Stimulated activated CD8-positive, alpha-beta memory T cell treated with anti-CD3 and anti-CD28 coated beads, Interleukin-7, amount 100 ng/mL, for 24 hours (primary cell): ENCODE measurements around the gene AGXT2.
"Not testable (repeated sequence)": the region's sequence is repeated elsewhere in the genome, so short reads cannot be mapped to it uniquely, and the experiment has no call there.

ENCODE experiments used
- DNase-seq: peaks from one replicate; pipeline ENCODE4 v3.0.0-alpha.2; 2020; ENCODE audit warnings: low read depth

AGXT2 gene

DNA sequence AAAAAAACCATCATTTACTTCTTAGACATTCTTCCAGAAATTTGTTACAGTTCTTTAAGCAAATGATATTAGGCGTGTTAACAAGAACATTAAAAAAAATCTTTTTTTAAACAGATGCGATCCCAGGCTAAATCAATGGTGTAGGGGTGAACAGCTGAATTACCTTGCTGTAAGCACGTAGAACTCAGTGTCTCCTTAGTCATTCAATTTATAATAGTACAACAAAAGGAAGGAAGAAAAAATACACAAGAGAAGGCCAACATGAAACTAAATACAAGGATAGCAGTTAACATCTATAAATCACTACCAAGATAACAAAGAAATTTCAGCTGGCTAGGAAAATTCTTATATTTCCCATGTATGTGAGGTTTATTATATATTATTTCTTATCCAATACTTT, 35.4 kb downstream of the AGXT2 start:
- no peak for DNase-seq

GRCh38 chr5:35010676-35011075, 37.1 kb downstream of the AGXT2 start:
- no peak for DNase-seq

- DNase-seq, result no peak
These were observed 38.1 kb downstream of the AGXT2 start for GRCh38 chr5:35009657-35010056.

DNA sequence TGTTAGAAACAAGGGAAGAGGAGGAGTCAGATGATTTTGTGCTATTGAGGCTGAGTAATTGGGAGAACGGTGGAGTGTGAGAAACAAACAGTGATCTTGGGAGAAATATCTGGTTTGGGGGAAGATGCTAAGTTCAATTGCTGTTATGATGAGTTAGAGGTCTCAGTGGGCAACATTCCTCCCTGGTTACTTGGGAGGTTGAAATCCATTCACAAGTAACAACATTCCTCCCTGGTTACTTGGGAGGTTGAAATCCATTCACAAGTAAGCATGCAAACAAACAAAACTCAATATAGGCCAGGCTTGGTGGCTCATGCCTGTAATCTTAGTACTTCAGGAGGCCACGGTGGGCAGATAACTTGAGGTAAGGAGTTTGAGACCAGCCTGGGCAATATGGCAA, 38.7 kb downstream of the AGXT2 start:
- no peak for DNase-seq

DNA sequence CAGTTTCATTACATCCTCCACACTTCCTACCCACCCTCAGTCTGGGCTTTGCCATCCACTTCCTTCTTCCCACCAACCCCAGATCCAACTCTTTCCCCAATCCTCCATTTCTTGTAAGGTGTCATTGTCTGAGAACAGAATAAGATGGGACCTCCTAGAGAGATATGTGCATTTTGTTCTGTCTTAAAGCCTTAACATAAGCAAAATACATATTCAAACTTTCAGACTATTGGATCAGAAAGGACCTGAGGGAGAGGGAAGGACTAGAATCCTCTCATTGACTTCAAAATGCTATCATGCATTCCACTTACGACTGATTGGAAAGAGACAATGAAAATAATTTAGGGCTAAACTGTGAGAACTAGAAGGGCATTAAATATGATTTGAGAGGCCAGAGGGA, 43.0 kb downstream of the AGXT2 start:
- DNase-seq, result no peak

DNA sequence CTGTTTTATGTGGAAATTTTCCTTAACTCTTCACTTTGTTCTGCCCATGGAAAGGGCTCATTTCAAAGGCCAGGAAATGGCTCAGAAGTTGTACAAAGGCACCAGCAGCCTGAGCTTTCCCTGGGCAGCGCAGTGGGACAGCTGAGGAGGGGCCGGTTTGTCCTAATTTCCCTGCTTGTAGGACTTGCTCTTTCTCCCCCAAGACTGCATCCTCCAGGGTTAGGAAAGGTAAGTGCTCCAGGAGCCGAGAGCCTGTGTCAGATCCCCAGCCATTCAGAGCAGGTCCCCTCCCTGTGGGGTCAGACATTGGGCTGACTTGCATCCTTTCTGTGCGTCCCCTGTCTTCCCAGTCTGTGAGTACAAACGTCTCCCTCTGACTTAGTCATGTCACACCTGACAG, 43.5 kb downstream of the AGXT2 start:
- DNase-seq, result no peak

- DNase-seq, result peak; percentile 18
These were observed 44.5 kb downstream of the AGXT2 start for GRCh38 chr5:35003018-35003957.

GRCh38 chr5:35002459-35002858, 45.3 kb downstream of the AGXT2 start:
- DNase-seq, result no peak

DNA sequence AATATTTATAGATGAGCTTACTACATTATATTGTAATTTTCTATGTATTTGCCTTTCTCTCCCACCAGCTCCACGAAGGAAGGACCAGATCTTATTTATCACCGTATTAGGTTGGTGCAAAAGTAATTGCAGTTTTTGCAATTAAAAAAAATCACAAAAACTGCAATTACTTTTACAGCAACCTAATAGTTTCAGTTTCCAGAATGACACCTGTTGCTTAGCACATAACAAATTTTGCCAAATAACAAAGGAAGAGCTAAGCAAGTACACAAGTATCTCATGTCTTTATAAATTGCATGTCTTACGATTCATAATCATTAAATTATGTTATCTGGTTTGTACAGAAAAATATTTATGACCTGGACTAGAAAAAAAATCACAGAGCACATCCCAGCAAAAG, 45.9 kb downstream of the AGXT2 start:
- no peak for DNase-seq

DNA sequence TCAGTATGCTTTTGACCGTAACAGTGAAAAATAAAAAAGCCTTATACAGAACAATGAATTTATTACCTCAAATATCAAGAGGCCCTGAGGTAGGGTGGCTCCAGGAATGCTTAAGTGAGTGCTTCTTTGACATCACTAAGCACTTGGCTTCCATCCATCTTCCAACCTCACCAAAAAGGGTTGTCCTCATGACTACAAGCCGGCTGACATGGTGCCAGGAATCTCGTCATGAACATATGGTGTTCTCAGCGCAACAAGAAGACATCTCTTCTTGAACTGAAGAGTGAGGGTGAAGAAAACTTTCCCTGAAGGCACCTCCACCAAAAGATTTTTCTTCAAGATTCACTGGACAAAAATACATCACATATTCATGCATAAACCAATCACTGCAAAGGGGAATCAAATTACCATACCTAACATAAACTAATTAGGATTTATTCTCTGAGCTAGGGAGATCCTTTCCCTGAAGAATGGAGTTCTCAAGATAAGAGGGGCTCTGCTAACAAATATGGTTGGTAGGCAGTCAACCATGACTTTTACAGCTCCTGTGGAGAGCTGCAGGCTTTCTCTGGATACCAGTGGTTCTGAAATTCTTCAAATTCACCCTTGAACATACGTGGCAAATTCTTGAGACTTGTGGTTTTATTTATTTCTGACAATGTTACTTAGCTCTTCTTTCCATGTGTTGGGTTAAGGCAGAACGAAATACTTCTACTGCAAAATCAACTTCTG, 49.5 kb downstream of the AGXT2 start:
- DNase-seq, result no peak

DNA sequence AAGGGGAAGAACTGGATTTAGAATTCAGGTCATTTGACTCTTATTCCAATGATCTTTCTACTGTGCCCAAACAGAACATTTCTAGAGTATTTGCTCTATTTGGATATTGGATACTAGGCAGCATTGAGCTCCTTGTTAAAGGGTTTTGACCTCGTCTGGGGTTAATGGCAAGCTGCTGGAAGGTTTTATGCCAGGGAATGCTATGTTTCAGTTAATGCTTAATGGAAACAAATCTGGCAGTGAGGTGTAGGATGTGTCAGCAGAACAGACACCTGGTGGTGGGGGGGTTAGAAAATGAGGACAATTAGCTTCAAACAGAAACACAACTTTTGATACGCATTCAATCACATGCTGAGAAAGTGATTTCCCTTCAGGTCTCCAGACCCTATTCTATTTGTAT, 51.5 kb downstream of the AGXT2 start:
- DNase-seq, result no peak

DNA sequence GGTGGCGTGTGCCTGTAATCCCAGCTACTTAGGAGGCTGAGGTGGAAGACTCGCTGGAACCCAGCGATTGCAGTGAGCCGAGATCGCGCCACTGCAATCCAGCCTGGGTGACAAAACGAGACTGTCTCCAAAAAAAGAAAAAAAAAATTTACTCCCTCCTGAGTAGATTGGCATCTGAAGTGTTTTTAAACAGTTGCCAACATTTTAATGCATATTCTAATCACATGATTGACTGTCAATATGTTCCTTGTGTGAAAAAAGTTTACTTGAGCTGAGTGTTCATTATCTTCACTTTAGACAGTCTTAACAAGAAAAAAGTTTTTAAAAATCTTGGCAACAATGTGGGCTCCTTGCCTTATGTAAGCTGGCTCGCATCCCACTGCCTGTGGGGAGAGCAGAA, 53.8 kb downstream of the AGXT2 start:
- DNase-seq, result no peak

DNA sequence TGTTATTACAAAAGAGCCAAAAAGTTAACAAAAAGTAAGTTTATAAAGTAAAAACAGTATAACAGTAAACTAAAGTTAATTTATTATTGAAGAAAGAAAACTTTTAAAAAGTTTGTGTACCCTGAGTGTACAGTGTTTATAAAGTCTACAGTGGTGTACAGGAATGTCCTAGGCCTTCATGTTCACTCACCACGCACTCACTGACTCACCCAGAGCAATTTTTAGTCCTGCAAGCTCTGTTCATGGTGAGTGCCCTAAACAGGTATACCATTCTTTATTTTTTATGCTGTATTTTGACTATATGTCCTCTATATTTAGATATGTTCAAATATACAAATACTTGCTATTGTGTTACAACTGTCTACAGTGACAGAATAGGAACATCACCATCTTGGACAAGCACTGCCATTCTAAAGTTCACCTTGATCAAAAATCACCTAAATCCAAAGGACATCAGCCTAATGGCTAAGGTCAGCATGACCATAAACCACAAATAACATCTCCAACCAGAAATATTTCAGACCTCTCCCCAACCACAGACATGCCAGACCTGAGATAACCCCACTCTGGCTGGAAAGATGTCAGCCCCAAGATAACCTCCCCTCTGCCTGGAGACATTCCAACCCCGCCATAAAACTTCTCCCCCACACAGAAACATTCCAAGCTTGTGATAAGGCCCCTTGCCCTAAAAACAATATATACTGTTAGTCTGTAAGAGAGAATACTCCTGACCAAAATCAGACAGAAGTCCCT, 56.1 kb downstream of the AGXT2 start:
- DNase-seq, result no peak

GRCh38 chr5:34986965-34987364, 60.8 kb downstream of the AGXT2 start:
- no peak for DNase-seq

GRCh38 chr5:34982823-34983222, 64.9 kb downstream of the AGXT2 start:
- no peak for DNase-seq

DNA sequence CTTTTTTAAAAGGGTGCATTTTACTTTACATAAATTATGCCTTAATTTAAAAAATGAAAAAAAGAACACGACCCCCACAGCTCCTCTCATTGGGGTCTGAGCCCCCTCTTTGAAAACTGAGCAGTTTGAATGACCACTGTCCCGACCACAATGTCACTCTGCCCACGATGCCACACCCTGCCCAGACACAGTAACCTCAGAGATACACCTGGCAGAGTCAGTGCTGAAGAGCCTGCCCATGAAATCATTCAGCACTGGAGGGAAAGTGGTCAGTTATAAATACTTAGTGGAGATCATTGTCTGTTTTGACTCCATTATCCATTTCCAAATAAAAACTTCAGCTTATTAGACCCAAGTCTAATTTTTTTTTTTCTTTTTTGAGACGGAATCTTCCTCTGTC, 69.1 kb downstream of the AGXT2 start:
- DNase-seq, result no peak

DNA sequence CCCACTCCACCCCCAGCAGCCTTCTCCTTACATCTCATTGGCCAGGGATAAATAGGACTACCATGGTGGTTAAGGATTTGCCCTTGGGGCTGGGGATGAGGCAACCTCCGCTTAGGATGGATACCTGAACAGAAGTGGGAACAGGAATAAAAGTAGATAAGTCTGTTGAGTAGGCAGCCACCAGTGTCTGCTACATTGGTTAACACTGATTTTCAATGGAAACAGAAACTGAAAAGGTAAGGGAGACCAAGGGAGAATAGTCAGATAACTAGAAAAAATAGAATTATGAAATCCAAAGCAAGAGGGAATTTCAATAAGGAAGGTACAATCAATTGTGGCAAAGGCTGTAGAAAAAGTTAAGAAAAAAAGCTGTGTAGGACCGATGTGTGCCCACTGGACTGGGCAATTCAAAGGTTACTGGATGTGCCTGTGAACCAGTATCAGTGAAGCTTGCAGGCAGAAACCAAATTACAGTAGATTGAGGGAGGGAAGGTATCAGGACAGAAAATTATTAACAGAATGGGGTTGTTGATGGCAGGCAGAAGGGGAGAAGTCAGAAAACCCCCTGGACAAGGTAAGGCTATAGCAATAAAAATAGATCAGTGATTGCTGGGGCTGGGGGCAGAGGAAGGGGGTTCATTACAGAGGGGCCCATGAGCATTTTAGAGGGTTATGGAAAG, 69.7 kb downstream of the AGXT2 start:
- DNase-seq, result no peak

DNA sequence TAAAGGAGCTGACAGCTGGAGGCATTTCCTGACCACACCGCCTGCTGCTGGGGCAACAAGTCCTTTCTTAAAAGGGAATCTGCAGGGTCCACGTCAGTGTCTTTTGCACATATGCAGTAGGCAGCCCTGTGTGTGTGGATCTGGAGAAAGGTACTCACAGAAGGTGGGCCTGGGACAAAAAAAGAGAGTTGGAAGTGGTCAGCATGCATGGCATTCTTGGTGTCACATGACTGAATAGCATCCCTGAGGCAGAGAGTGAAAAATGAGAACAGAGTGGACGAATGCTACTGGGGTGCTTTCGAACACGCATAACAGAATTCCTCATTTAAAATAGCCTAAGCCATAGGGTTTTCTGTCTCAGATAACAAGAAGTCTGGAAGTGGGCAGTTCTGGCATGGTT, 71.4 kb downstream of the AGXT2 start:
- DNase-seq, result no peak

- not testable (repeated sequence) for DNase-seq
These were observed 76.1 kb downstream of the AGXT2 start for GRCh38 chr5:34971655-34972054.

DNA sequence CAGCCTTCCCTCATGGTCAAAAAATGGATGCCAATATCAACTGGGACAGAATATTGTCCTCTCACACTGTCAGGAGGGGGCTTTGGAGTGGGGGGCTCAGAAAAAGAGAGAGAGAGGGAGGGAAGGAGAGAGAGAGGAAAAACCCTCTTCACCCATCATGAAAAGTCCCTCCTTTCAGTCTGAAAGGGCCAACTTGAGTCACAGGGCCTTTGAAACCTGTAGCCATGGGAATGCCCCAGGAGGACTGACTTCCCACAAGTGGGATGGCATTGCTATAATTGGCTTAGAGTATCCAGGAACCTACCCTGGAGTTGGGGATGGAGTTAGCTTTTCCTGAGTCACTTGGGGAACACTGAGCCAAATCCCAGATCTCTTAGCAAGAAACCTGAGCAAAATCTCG, 77.2 kb downstream of the AGXT2 start:
- DNase-seq, result no peak

GRCh38 chr5:34968258-34968657, 79.5 kb downstream of the AGXT2 start:
- no peak for DNase-seq

- no peak for DNase-seq
These were observed 80.2 kb downstream of the AGXT2 start for GRCh38 chr5:34967540-34967939.
